ENCODE results near the gene MTCH1.

Gene MTCH1

DNA sequence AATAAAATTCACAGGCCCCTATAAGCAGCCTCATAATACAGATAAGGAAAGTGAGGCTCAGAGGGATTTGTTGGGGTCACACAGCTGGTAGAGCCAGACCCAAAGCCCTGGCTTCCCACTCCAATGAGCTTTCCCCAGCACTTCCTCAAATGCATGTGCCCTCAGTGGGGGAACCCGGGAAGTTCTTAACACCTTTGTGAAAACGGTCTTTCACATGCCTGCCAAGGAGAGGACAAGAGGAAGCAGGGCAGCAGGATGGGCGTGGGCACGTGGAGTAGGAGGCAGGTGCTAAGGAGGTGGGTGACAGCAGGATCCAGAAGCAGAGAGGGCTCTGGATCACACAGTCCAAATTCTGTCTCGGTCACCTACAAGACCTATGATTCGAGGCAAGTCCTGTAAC is 30.9 kb downstream of the MTCH1 start:
- Histone ChIP-seq H4K20me1 (ENCODE audit: insufficient read depth, low read length) (no peaks in the 10 kb centered on the region), H3K27me3 (ENCODE audit: insufficient read depth, low read length) (no peaks in the 10 kb centered on the region), H3K27ac (ENCODE audit: low read depth, low read length, poor library complexity, severe bottlenecking) (no peak overlapping the region), H3K9me2 (ENCODE audit: low read depth, low read length) (no peaks in the 10 kb centered on the region), H3K9ac (ENCODE audit: low read length) (no peak overlapping the region), H3K4me3 (ENCODE audit: low read depth, low read length, poor library complexity, severe bottlenecking) (no peak overlapping the region), H3K9me3 (ENCODE audit: low read length) (no peaks in the 10 kb centered on the region), H3F3A (ENCODE audit: insufficient read depth, low read length) (no peaks in the 10 kb centered on the region), H3K36me3 (ENCODE audit: insufficient read depth, low read length) (no peaks in the 10 kb centered on the region), H3K79me2 (ENCODE audit: insufficient read depth, low read length) (no peaks in the 10 kb centered on the region), H2AFZ (ENCODE audit: low read length) (no peak overlapping the region), H3K4me1 (ENCODE audit: insufficient read depth, low read length, severe bottlenecking) (no peaks in the 10 kb centered on the region), H3K4me2 (ENCODE audit: low read length) (no peak overlapping the region)
- TF ChIP-seq CTCF (IDR thresholded peaks at IDR 0.05; ENCODE audit: low read length) (no peak), EZH2 (IDR thresholded peaks at IDR 0.05; ENCODE audit: borderline replicate concordance, low read length) (no peak)

DNA sequence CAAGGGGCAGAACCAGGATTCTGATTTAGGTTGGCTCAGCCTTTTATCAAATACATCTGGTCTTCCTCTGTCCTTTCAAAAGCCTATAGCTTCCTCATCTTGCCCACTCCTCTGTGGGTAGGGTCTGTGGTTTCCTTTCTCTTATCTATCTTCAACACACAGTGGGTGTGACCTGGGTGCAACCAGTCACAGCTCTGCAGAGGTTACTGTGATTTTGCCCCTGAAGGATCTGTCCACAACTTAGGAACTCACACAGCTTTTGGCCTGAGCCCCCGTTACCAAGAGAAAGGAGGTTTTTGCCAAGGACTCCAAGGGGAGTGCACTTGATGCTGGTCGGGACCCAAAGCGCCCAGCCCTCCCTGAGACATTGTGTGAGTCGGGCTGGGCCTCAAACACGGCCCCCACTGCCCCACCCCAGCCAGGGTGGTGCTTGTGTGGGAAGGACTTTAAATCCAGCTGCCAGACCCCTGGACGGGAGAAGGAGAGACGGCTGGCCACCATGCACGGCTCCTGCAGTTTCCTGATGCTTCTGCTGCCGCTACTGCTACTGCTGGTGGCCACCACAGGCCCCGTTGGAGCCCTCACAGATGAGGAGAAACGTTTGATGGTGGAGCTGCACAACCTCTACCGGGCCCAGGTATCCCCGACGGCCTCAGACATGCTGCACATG is 31.6 kb downstream of the MTCH1 start, which contains the start of gene PI16:
TSS of gene PI16 (plus strand) at position 477 of the 670 bp plus-strand sequence. CDS start at position 500, 23 bp downstream.
- TF ChIP-seq EZH2 (IDR thresholded peaks at IDR 0.05; ENCODE audit: borderline replicate concordance, low read length) (no peak), CTCF (IDR thresholded peaks at IDR 0.05; ENCODE audit: low read length) (no peak)
- H3K36me3 ChIP-seq (ENCODE audit: insufficient read depth, low read length) = no peaks in the 10 kb centered on the region
- no peaks in the 10 kb centered on the region for H3K79me2 ChIP-seq (ENCODE audit: insufficient read depth, low read length)
- H3K9me3 ChIP-seq (ENCODE audit: low read length) = no peaks in the 10 kb centered on the region
- H3K9me2 ChIP-seq (ENCODE audit: low read depth, low read length) = no peaks in the 10 kb centered on the region
- H3K27ac ChIP-seq (ENCODE audit: low read depth, low read length, poor library complexity, severe bottlenecking) = no peak within 1 kb of the TSS
- no peak within 1 kb of the TSS for H2AFZ ChIP-seq (ENCODE audit: low read length)
- no peaks in the 10 kb centered on the region for H3K27me3 ChIP-seq (ENCODE audit: insufficient read depth, low read length)
- no peaks in the 10 kb centered on the region for H3K4me1 ChIP-seq (ENCODE audit: insufficient read depth, low read length, severe bottlenecking)
- H4K20me1 ChIP-seq (ENCODE audit: insufficient read depth, low read length) = no peaks in the 10 kb centered on the region
- no peak within 1 kb of the TSS for H3K4me2 ChIP-seq (ENCODE audit: low read length)
- H3K4me3 ChIP-seq (ENCODE audit: low read depth, low read length, poor library complexity, severe bottlenecking) = no peak within 1 kb of the TSS
- no peak within 1 kb of the TSS for H3K9ac ChIP-seq (ENCODE audit: low read length)
- no peaks in the 10 kb centered on the region for H3F3A ChIP-seq (ENCODE audit: insufficient read depth, low read length)

- Histone ChIP-seq H3K4me2 (ENCODE audit: low read length) (no peak overlapping the region), H3K4me3 (ENCODE audit: low read depth, low read length, poor library complexity, severe bottlenecking) (no peak overlapping the region), H3K27me3 (ENCODE audit: insufficient read depth, low read length) (no peaks in the 10 kb centered on the region), H3K9me2 (ENCODE audit: low read depth, low read length) (no peaks in the 10 kb centered on the region), H3K79me2 (ENCODE audit: insufficient read depth, low read length) (no peaks in the 10 kb centered on the region), H3K4me1 (ENCODE audit: insufficient read depth, low read length, severe bottlenecking) (no peaks in the 10 kb centered on the region), H3F3A (ENCODE audit: insufficient read depth, low read length) (no peaks in the 10 kb centered on the region), H4K20me1 (ENCODE audit: insufficient read depth, low read length) (no peaks in the 10 kb centered on the region), H3K27ac (ENCODE audit: low read depth, low read length, poor library complexity, severe bottlenecking) (no peak overlapping the region), H3K9ac (ENCODE audit: low read length) (no peak overlapping the region), H2AFZ (ENCODE audit: low read length) (no peak overlapping the region), H3K9me3 (ENCODE audit: low read length) (no peaks in the 10 kb centered on the region), H3K36me3 (ENCODE audit: insufficient read depth, low read length) (no peaks in the 10 kb centered on the region)
- no peak for TF ChIP-seq EZH2 (IDR thresholded peaks at IDR 0.05; ENCODE audit: borderline replicate concordance, low read length)
- TF ChIP-seq CTCF (IDR thresholded peaks at IDR 0.05; ENCODE audit: low read length) = no peak
Measured at GRCh38 chr6:36953931-36954261, 32.1 kb downstream of the MTCH1 start.

All from OCI-LY1 (cell line).